Mesodermal cell (in vitro differentiated cells): ENCODE data around the gene SMIM33.
"Not testable (repeated sequence)": the region's sequence is repeated elsewhere in the genome, so short reads cannot be mapped to it uniquely, and the experiment has no call there.

ENCODE experiments used
- H3K27ac ChIP-seq: 2 replicates; pipeline ENCODE4 v1.7.0; 2013; ENCODE audit warnings: mild to moderate bottlenecking, low read depth, low read length, moderate library complexity; ENCODE audit not compliant: severe bottlenecking
- H3K36me3 ChIP-seq: 2 replicates; pipeline ENCODE4 v1.7.1; 2013; ENCODE audit warnings: mild to moderate bottlenecking, low read length, moderate library complexity; ENCODE audit not compliant: control insufficient read depth, insufficient read depth
- H3K4me1 ChIP-seq: one replicate; pipeline ENCODE4 v1.7.1; 2013; ENCODE audit warnings: mild to moderate bottlenecking, low read length; ENCODE audit not compliant: insufficient read depth, control insufficient read depth, poor library complexity, severe bottlenecking
- H3K4me3 ChIP-seq: 2 replicates; pipeline ENCODE4 v1.7.0; 2013; ENCODE audit warnings: low read length, control low read depth, mild to moderate bottlenecking; ENCODE audit not compliant: insufficient read depth, poor library complexity, severe bottlenecking; ENCODE audit errors: extremely low read depth
- H3K9me3 ChIP-seq: 2 replicates; pipeline ENCODE4 v1.7.1; 2013; ENCODE audit warnings: mild to moderate bottlenecking, low read length, moderate library complexity; ENCODE audit not compliant: control insufficient read depth
- whole genome bisulfite sequencing, 2 experiments: methylation state at CpG; one replicate each; pipeline ENCODE4 v1.1.5; 2013; ENCODE audit warnings: missing lambda C conversion rate in 2 of 2; ENCODE audit not compliant: insufficient coverage in 2 of 2; 5-methylcytosine and 5-hydroxymethylcytosine counted together

SMIM33 gene

DNA sequence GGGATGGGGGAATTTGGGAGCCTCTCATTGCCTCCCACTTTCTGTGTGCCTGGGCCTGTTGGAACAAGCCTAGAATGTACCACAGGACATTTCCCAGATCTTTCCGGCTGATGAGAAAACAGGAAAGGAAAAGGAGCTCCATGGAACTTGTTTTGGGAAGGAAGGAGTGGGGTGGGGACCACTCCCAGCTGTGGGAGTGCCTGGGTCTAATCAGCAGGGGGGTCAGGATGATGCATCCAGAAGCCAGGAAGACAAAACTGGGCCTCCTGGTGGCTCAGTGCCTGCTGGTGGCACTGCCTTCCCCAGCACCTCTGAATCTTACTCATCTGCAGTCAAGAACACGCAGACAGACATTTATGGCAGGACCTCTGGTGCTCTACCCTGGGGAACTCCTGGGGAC, 2.8 kb downstream of the SMIM33 start:
- 96 to 100% methylated on average over 1 to 2 of the region's 2 CpGs for WGBS, 2 experiments
- no peaks in the 10 kb centered on the region for H3K9me3 ChIP-seq
- H3K36me3 ChIP-seq, result no peaks in the 10 kb centered on the region
- peaks cover 8% of the 10 kb centered on the region for H3K4me1 ChIP-seq
- H3K27ac ChIP-seq, result peak overlapping the region; percentile 64
- no peak overlapping the region for H3K4me3 ChIP-seq

DNA sequence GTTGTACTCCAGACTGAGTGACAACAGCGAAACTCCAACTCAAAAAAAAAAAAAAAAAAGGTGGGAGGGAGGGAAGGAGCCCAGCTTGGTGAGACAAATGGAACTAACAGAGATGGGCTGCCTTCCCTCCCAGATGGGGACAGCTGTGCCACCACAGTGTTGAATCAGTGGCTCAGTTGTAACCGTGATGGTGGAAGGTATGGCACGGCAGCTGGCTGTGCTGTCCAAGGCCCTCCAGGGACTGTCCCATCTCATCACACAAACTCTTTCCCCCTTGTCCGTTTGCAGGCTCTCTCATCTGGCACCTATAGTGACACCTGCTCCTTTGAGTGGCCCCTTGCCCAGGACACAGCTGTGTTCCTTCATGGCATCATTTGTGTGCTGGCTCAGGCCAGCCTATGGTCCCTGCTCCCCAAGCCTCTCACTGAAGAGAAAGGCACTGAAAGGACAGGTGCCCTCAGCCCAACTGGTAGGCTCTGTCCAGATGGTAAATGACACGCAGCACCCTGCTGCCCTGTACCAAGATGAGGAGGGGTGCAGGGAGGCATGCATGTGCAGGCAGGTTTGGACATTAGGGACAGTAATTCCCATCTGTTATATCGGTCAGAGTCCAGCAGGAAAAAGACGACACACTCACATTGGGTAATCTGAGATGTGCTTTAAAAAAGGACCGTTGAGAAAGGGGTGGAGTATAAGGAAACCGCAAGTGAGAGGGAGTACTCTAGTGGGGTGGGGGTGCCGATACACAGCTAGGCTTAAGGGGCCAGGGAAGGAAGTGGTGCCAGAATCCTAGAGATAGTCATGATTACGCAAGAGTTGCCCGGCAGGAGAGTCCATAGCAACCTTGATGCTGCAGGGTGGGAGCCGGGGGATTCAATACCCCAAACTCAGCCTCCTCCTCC, 4.3 kb downstream of the SMIM33 start:
- Histone ChIP-seq H3K9me3 (no peaks in the 10 kb centered on the region), H3K4me1 (peaks cover 8% of the 10 kb centered on the region), H3K27ac (no peak overlapping the region), H3K4me3 (no peak overlapping the region), H3K36me3 (no peaks in the 10 kb centered on the region)
- WGBS, 2 experiments, result 87 to 91% methylated on average over 8 to 10 of the region's 13 CpGs

DNA sequence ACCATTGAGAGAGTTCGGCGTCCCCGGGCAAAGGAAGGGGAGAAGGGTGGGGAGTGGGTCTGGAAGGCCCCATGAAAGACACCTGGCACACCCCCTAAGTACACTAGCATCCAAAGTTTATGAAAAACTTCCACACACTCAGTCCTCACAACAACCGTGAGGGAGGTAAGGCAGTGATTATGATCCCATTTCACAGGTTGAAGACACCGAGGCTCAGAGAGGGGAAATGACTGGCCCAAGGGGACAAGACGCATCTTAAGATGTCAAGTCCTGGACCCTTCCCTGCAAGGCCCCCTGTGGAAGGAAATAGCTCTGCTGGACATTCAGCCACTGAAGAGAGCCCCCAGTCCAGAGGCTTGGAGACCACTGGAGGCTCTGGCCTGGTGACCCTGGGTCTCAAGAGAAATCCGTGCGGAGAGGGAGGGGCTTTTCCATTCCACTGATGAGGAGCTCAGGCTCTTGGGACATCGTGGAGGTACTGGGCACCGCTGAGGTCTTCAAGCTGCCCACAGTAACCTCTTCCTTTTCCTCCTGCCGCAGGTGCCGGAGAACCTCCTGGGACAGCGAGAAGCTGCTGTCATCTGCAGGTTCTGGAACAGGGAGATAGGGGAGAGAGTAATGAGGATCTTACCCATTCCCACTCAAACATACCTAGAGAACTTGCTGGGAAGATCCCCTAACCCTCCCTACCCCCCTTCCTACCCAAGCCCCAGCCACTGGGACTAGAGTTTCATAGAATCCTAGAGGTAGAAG, 5.2 kb downstream of the SMIM33 start:
- no peak overlapping the region for H3K4me3 ChIP-seq
- WGBS, 2 experiments, result 93 to 98% methylated on average over 5 to 6 of the region's 13 CpGs
- no peaks in the 10 kb centered on the region for H3K9me3 ChIP-seq
- peaks cover 8% of the 10 kb centered on the region for H3K4me1 ChIP-seq
- H3K27ac ChIP-seq, result no peak overlapping the region
- H3K36me3 ChIP-seq, result no peaks in the 10 kb centered on the region

DNA sequence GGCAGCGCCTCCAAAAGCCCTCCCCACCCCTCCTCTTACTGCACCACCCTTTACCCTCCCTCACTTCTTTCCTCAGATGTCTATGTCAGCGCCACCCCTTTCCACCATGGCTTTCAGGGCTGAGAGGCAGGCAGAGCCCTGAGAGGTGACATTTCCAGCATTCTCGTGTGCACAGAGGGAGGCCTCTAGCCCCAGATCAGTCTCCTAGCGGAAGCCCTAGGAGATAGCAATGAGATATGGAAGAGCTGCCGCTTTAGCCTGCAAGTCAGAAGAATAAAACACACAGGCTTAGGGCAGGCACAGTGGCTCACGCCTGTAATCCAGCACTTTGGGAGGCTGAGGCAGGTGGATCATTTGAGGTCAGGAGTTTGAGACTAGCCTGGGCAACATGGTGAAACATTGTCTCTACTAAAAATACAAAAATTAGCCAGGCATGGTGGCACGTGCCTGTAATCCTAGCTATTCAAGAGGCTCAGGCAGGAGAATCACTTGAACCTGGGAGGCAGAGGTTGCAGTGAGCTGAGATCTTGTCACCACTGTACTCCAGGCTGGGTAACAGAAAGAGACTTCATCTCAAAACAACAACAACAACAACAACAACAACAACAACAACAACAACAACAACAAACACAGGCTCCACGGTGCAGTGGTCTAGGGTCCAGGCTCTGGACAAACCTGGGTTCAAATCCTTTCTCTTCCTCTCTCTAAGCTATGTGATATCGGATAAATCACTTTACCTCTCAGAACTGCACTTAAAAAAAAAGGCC, 8.0 kb downstream of the SMIM33 start:
- not testable (repeated sequence) for H3K4me1 ChIP-seq, H3K27ac ChIP-seq, H3K9me3 ChIP-seq, H3K4me3 ChIP-seq, H3K36me3 ChIP-seq
- WGBS, 2 experiments, result 78 to 85% methylated on average over 6 to 7 of the region's 9 CpGs

DNA sequence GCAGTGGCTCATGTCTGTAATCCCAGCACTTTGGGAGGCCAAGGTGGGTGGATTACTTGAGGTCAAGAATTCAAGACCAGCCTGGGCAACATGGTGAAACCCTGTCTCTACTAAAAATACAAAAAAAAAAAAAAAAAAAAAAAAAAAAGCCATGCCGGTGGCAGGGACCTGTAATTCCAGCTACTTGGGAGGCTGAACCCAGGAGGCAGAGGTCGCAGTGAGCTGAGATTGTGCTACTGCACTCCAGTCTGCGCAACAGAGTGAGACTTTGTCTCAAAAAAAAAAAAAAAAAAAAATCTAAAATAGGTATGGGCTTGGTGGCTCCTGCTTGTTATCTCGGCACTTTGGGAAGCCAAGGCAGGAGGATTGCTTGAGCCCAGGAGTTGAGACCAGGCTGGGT, 8.9 kb downstream of the SMIM33 start:
- WGBS, 2 experiments, result 100% methylated on average over 1 of the region's 4 CpGs; no CpG with 5 or more reads in 1 of the 2 experiments
- not testable (repeated sequence) for H3K4me3 ChIP-seq, H3K36me3 ChIP-seq, H3K9me3 ChIP-seq, H3K27ac ChIP-seq, H3K4me1 ChIP-seq

DNA sequence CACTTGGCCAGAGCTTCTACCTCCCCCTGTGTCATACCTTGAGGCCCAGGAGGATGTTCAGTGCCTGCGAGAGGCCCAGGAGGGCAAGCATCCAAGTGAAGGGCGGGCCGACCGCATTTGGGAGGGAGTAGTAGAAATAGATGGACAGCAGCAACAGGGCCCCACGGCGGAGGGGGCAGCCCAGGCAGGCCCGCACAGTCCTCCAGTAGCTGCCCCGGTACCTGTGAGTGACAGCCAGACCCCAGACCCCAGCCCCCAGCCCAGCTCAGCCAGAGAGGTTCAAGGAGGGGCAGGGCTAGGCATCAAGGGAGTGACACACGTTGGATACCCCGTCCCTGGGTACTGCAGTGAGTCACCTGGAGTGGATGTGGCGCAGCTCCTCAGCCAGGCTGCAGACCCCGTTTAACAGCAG, 10.3 kb downstream of the SMIM33 start:
- Histone ChIP-seq H3K27ac (no peak overlapping the region), H3K9me3 (no peaks in the 10 kb centered on the region), H3K4me1 (no peaks in the 10 kb centered on the region), H3K4me3 (no peak overlapping the region), H3K36me3 (no peaks in the 10 kb centered on the region)
- WGBS, 2 experiments, result 96% methylated on average over 11 to 12 of the region's 12 CpGs

DNA sequence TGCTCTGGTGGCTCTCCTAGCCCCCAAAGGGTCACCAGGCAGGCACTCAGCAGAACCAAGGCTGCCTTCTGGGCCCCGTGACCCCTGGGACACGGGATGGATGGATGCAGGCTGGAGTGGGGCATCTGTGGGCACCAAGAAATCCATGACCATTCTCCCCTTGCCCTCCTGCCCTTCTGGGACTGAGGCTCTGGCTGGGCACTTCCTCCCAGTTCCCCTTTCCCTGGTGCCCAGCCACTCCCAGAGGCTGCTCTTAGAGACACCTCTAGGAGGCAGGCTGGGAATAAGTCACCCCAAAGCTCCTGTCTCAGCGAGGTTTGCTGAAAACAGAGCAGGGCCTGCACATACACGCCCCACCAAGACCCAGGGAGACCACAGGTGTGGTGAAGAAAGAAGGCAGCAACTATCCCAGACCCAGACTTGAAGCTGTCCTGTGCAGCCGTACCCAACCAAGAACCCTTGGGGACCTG, 10.8 kb downstream of the SMIM33 start:
- 85 to 88% methylated on average over 5 of the region's 5 CpGs for WGBS, 2 experiments
- no peaks in the 10 kb centered on the region for H3K4me1 ChIP-seq
- H3K9me3 ChIP-seq, result no peaks in the 10 kb centered on the region
- H3K36me3 ChIP-seq, result no peaks in the 10 kb centered on the region
- no peak overlapping the region for H3K4me3 ChIP-seq
- H3K27ac ChIP-seq, result no peak overlapping the region

DNA sequence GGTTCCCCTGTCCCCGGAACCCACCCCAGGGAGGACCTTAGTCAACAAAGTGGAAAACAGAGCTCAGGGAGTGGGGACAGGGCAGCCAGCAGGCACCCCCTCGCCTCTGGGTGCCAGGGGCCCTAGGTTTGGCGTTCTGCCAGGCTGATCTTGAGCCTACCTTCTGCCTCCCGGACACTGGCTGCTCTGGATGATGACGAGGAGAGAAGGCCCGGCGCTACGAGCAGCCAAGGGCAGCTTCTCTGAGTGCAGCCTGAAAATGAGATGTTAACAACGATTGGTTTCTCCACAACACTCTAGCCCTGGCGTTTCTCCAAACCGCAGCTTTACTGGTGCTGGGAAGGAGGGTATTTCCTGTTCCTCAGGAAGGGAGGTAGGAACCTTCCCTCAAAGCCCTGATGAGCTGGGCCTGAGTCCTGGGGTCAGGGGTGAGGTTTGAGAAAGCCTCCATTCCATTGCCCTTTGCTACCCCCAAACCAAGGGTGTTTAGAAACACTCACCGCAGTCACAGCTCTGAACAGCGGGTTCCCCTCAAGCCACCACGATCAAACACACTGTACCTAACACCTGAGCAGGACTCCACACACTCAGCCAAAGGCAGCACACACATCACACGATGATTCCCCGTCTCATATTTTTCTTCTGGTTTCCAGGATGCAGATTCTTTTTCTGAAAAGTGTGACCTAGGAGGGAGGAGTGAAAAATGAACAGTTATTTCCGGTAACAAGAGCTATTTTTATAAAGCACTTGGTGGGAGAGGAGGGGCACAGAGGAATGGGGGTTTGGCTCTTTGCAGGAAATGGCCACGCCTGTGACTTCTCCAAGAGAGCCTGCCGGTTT, 11.5 kb downstream of the SMIM33 start, which contains the start of gene STING1:
STING1 (minus strand) TSS at position 709 of the 840 bp plus-strand sequence. CDS start 1,054 bp downstream, outside the sequence.
- Histone ChIP-seq H3K27ac (no peak within 1 kb of the TSS), H3K9me3 (no peaks in the 10 kb centered on the region), H3K4me3 (no peak within 1 kb of the TSS), H3K4me1 (no peaks in the 10 kb centered on the region), H3K36me3 (no peaks in the 10 kb centered on the region)
- WGBS, 2 experiments, result 89 to 93% methylated on average over 15 of the region's 19 CpGs

DNA sequence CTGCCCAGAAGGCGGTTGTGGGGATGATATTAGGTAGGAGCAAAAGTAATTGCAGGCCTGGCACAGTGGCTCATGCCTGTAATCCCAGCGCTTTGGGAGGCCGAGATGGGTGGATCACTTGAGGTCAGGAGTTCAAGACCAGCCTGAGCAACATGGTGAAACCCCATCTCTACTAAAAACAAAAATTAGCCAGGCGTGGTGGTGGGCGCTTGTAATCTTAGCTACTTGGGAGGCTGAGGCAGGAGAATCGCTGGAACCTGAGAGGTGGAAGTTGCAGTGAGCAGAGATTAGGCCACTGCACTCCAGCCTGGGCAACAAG, 12.0 kb downstream of the SMIM33 start:
- not testable (repeated sequence) for H3K9me3 ChIP-seq, H3K4me3 ChIP-seq, H3K27ac ChIP-seq, H3K36me3 ChIP-seq, H3K4me1 ChIP-seq
- 91 to 93% methylated on average over 4 to 5 of the region's 6 CpGs for WGBS, 2 experiments

DNA sequence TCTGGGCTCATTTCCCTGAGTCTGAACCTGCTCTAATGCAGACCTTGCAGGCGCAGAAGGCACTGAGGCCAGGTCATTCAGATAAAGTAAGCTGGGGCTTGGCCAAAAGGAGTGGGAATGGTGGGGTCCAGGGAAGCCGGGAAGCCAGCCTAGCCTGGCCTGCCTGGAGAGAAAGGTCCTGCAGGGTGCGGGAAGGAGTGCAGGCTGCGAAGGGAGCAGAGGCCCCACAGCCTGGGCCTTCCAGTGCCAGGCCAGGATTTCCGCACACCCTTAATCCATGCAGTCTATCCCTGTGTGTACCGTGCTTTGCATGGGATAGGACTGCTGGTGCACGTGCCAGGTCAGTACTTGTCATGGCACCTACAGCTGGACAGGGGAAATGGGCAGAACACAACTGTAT, 15.4 kb downstream of the SMIM33 start:
- H3K4me1 ChIP-seq, result no peaks in the 10 kb centered on the region
- no peaks in the 10 kb centered on the region for H3K9me3 ChIP-seq
- 63 to 67% methylated on average over 6 to 7 of the region's 7 CpGs for WGBS, 2 experiments
- no peak overlapping the region for H3K4me3 ChIP-seq
- no peaks in the 10 kb centered on the region for H3K36me3 ChIP-seq
- H3K27ac ChIP-seq, result no peak overlapping the region
